NCI-H524 treated with DMSO at 0.1 percent for 48 hours (cell line): ENCODE results near the gene GLTP.

ENCODE experiments used
- DNase-seq: peaks from one replicate; lab custom pipeline; 2025; lab: John Stamatoyannopoulos, UW

GLTP gene

GRCh38 chr12:109842021-109842420, 38.3 kb downstream of the GLTP start:
- DNase-seq: no peak

- DNase-seq: no peak
Measured at GRCh38 chr12:109841356-109841755, 39.0 kb downstream of the GLTP start.

- DNase-seq: no peak
Measured at GRCh38 chr12:109840305-109841074, 39.9 kb downstream of the GLTP start.

- no peak for DNase-seq
Measured at GRCh38 chr12:109839444-109839843, 40.9 kb downstream of the GLTP start.

GRCh38 chr12:109836916-109837315, 43.4 kb downstream of the GLTP start:
- no peak for DNase-seq

- DNase-seq: no peak
Measured at GRCh38 chr12:109835827-109836226, 44.5 kb downstream of the GLTP start.

GRCh38 chr12:109833307-109834189, 46.8 kb downstream of the GLTP start, which contains the start of gene TRPV4:
Gene TRPV4 (minus strand): TSS chr12:109833398. CDS start chr12:109814796, 18,602 bp downstream.
- no peak for DNase-seq

GRCh38 chr12:109832541-109833306, 47.6 kb downstream of the GLTP start:
- DNase-seq: no peak

GRCh38 chr12:109831929-109832328, 48.4 kb downstream of the GLTP start:
- no peak for DNase-seq

GRCh38 chr12:109831365-109831764, 49.0 kb downstream of the GLTP start:
- no peak for DNase-seq

GRCh38 chr12:109830718-109831117, 49.6 kb downstream of the GLTP start:
- DNase-seq: no peak

GRCh38 chr12:109830267-109830666, 50.1 kb downstream of the GLTP start:
- no peak for DNase-seq

GRCh38 chr12:109829667-109830066, 50.7 kb downstream of the GLTP start:
- no peak for DNase-seq

GRCh38 chr12:109828754-109829511, 51.4 kb downstream of the GLTP start:
- DNase-seq: no peak

GRCh38 chr12:109827566-109828550, 52.5 kb downstream of the GLTP start:
- DNase-seq: no peak

- no peak for DNase-seq
Measured at GRCh38 chr12:109827080-109827479, 53.3 kb downstream of the GLTP start.

GRCh38 chr12:109824731-109825130, 55.6 kb downstream of the GLTP start:
- no peak for DNase-seq

- DNase-seq: no peak
Measured at GRCh38 chr12:109822951-109823411, 57.4 kb downstream of the GLTP start.

- no peak for DNase-seq
Measured at GRCh38 chr12:109822416-109822815, 57.9 kb downstream of the GLTP start.

- DNase-seq: no peak
Measured at GRCh38 chr12:109821968-109822367, 58.4 kb downstream of the GLTP start.
